Measurements from ENCODE around the gene TMEM218.
"Not testable (repeated sequence)": the region's sequence is repeated elsewhere in the genome, so short reads cannot be mapped to it uniquely, and the experiment has no call there.

The TMEM218 gene

DNA sequence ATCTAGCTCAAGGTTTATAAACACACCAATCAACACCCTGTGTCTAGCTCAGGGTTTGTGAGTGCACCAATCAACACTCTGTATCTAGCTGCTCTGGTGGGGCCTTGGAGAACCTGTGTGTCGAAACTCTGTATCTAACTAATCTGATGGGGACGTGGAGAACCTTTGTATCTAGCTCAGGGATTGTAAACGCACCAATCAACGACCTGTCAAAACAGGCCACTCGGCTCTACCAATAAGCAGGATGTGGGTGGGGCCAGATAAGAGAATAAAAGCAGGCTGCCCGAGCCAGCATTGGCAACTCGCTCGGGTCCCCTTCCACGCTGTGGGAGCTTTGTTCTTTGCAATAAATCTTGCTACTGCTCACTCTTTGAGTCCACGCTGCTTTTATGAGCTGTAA, 21.3 kb downstream of the TMEM218 start:
- DNase-seq (ENCODE audit: low spot score), result not testable (repeated sequence)

DNA sequence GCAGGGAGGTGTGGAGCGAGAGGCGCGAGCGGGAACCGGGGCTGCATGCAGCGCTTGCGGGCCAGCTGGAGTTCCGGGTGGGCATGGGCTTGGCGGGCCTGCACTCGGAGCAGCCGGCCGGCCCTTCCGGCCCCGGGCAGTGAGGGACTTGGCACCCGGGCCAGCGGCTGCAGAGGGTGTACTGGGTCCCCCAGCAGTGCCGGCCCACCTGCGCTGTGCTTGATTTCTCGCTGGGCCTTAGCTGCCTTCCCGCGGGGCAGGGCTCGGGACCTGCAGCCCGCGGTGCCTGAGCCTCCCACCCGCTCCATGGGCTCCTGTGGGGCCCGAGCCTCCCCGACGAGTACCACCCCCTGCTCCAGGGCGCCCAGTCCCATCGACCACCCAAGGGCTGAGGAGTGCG, 21.9 kb downstream of the TMEM218 start:
- DNase-seq (ENCODE audit: low spot score), result not testable (repeated sequence)

DNA sequence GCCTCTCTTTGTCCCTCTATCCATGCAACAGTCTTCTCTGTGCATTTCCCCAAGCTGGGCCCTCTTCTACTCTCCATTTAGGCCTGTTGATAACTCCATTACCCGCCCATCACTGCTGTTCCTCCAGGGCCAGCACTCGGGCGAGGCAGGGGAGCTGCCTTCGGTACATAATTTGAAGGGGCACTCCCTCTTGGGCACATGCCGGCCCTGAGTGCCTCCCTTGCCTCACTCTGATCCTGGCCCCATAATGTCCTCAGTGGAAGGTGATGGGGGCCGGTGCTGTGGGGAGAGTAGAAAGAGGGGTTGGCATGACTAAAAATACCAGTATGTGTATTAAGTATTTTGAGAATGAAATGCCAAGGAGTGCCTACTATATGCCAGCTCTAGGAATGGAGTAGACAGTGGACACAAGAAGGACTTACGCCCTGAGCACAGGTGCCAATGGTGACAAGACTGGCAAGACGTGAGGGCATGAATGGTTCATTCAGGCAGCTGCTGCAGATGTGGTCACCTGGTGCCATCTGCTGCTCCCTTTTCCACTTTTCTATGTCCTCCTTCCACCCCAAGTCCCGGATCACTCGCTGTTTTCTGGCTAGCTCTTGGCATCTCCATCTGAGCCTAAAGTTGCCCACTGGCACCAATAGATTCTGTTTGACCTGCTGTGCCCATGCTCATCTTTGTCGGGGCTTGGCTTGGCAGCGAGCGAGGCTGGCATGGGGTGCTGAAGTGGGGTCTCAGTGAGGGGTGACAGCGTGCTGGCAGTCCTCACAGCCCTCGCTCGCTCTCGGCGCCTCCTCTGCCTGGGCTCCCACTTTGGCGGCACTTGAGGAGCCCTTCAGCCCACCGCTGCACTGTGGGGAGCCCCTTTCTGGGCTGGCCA, 22.6 kb downstream of the TMEM218 start:
- DNase-seq (ENCODE audit: low spot score), result peak; percentile 17

DNA sequence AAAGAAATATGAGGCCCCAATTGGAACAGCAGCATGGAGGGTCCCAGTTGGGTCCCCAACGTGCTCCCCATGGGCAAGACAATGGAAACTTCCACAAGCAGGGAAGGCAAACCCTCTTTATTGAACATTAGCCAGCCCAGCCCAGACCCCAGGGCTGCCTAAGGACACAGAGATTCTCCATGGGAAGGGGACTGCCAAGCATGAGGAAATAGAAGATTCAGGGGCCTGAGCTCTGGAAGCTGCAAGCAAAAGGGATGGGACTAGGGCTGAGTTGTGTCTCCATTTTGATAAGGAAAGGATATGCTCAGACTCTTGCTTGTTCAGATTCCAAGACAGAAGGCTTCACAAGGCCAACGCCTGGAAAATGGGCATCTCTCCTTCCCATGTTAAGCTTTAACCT, 23.3 kb downstream of the TMEM218 start:
- no peak for DNase-seq (ENCODE audit: low spot score)

DNA sequence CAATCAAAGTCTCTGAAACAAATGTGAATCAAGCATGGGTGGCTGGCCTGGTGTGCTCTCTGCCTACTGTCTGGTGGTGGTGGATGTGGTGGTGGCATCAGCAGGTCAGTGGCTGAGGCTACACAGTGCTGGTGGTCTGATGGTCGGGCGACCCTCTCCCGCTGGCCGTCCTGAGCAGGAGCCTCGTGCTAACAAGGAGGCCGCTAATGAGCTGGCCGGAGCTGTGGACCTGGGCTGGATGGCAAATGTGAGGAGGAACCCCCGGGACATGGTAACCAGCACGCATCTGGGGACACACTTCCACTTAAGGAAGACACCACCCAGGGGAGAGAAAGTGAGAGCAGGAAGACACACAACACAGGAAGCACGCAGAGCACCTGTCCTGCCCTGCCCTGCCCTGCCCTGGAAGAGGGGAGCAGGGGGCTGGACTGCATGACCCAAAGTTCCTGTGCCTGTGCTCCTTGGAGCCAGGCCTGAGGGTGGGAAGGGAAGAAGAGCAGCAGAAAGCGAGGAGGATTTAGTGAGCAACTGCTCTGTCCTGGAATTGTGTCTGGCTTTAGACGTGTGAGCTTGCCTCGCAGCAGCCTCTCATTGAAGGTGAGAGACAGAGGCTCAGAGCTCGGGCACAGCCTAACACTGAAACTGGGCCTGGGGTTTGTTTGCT, 24.7 kb downstream of the TMEM218 start:
- peak; percentile 16 for DNase-seq (ENCODE audit: low spot score)

DNA sequence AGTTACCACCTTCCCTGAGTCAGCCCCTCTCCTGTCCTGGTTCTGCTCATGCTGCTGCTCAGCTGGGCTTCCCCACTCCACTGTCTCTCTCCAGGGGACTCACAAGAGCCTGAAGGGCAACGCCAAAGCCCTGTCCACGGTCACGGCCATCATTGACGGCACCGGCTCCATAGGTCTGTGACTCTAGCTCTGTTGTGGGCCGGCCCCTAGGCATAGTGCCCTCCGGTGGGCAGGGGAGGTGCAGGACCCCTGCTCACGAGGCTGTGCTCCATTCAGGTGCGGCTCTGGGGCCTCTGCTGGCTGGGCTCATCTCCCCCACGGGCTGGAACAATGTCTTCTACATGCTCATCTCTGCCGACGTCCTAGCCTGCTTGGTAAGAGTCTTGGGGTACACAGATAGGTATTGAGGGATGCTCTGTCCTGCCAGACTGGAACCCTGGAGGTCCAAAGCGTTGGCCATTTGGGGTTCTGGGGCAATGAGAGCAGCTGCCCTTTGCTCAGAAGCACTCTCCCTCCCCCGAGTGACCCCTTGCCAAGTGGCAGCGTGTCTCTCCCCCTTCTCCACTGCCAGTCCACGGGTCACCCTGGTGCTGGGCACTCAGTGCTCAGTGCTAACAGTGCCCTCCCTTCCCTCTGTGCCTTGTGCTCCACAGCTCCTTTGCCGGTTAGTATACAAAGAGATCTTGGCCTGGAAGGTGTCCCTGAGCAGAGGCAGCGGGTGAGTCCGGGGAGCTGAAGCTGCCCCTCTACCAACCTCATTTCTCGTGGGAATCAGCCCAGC, 25.9 kb downstream of the TMEM218 start:
- peak; percentile 34 for DNase-seq (ENCODE audit: low spot score)

DNA sequence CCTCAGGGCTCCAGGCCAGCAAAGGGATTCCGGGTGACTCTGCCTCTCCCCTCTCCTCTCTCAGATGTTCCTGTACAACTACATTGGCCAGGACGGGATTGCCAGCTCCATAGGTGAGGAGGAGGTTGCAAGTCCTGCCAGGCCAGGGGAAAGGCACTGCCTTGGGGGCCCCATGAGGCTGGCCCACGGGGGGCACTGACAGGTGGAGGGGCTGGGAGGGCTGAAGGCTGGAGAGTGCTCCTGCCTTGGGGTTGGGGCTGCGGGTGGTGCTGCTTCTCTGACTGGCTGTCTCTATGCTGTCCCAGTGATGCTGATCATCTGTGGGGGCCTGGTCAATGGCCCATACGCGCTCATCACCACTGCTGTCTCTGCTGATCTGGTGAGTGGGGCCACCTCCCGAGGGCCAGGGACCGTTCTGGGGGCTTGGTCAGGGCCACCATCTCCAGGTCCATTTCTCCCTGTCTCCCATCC, 26.6 kb downstream of the TMEM218 start:
- DNase-seq (ENCODE audit: low spot score), result peak; percentile 9

DNA sequence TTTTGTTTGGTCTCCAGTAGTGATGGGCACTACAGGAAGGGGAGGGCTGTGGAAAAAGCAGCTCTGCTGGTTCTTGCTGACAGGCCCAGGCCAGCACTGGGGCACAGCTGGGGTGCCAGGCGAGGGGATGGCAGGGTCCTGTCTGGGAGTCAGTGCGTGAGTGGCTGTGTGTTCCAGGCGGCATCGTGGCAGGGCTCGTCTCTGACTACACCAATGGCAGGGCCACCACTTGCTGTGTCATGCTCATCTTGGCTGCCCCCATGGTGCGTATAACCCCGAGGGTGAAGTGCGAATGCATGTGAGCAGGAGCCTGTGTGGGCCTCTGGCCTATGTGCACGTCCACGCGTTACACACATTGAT, 27.4 kb downstream of the TMEM218 start:
- DNase-seq (ENCODE audit: low spot score), result peak; percentile 8

DNA sequence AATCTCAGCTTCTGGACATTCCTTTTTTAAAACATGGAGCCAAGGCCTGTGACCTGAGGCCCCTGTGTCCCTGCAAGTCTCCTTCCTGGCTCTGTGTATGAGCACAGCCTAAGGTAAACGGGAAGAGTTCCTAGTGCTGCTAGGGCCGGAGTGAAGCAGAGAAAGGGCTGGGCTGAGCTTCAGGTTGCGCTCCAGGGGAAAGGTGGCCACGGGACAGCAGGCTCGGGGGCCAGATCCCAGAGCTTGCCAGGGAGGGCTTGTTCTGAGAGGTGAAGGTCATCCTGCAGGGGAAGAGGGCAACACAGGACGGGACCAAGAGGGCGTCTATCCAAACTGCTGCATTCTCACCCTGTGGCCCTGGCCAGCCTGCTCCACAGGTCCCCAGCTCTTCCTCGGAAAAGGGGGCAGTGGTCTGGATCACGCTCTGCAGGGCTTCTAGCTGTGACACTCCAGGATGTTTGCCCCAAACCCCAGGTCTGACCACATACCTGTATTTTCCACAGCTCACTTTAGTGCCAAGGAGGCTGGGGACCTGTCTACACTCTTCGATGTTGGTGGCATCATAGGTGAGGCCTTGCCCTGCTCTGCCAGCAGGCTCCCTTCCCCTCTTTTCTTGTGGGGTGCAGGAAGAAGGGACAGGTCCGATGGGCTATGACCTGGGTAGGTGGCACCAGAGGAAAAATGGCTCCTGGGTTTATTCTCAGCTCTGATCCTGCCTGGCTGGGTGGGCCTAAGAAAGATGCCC, 27.9 kb downstream of the TMEM218 start:
- peak; percentile 15 for DNase-seq (ENCODE audit: low spot score)

DNA sequence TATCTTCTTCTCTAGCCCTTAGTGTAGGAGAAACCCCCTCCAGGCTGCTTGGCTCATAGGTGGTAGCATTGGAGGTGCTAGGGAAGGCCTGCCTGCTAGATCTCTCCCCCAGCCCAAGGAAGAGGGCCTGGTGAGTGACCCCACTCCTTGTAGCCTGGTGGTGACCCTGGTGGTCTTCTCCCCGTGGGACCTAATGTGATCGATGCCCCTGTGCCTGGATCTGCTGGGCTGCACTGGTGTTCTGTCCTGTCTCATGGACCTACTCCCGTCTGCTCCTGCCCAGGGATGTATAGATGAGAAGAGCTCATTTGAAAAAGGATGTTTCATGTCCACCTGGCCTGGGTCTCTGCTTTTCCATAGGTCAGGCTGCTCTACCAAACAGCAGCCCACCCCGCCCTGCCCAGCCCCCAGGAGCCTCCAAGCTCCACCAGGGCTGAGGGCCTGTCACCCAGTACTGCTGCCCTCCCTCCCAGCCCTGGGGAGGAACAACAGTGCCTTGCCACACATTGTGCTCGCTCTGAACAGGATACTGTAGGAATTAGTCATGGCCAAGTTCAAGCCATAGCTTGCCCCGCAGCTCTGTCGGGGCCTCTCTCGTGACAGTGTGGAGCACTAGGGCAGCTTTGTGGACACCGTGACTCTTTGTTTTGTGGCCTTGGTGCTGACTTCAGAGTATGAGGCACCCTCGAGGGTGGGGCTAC, 28.7 kb downstream of the TMEM218 start:
- DNase-seq (ENCODE audit: low spot score), result peak; percentile 15

DNA sequence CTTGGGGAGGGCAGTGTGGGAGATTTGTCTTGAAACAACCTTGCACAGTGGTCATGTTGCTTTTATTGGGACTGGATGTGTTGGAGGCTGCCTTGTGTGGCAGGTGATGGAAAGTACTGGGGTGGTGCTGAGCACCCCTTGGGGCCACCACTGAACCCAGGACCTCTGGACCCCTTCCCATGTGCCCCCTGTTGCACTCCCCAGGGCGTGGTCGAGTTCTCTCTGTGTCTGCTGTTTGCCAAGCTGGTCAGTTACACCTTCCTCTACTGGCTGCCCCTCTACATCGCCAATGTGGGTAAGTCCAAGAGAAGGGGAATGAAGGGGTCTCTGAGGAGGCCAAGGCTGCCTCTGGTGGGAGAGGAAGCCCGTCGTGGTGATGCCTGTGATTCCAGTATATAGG, 29.4 kb downstream of the TMEM218 start:
- no peak for DNase-seq (ENCODE audit: low spot score)

DNA sequence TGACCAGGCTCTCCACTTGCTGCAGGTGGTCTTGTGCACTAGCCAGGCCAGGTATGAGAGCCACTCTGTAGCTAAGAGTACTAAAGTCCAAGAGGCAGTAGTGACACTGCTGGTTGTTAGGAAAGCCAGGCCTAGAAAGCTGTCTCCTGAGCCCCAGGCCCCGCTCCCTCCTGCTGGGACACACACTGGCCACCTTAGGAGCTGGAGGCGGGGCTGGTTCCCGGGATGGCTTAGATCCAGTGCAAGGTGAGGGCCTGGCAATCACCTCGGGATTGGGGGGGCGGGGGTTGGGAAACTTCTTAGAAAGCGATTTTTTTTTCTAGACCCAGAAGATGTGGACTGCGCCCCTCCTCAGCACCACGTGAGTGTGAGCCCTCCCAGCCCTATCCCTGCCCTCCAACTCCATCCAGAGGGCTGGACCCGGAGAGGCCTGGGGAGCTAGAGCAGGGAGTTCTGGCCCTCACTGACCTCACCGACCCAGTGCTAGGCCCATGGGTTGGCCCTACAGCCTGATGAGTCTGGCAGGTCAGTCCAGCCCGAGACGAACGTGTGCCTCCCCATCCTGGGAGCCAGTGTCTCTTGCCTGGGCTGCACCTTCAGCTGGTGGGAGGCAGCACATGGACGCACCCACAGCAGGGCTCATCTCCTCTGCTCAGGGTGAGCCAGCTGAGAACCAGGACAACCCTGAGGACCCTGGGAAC, 30.2 kb downstream of the TMEM218 start:
- peak; percentile 10 for DNase-seq (ENCODE audit: low spot score)

DNA sequence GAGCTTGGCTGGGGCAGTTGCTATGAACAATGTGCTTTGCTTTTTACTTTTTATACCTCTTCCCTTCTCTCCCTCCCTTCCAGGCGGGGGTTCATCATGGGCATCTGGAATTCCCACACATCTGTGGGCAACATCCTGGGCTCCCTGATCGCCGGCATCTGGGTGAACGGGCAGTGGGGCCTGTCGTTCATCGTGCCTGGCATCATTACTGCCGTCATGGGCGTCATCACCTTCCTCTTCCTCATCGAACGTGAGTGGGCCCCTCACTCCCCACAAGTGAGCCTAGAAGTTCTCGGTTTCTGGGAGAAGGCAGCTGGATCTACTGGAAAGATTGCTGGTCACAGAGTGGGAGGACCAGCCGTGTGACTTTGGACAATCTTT, 30.9 kb downstream of the TMEM218 start:
- peak; percentile 8 for DNase-seq (ENCODE audit: low spot score)

DNA sequence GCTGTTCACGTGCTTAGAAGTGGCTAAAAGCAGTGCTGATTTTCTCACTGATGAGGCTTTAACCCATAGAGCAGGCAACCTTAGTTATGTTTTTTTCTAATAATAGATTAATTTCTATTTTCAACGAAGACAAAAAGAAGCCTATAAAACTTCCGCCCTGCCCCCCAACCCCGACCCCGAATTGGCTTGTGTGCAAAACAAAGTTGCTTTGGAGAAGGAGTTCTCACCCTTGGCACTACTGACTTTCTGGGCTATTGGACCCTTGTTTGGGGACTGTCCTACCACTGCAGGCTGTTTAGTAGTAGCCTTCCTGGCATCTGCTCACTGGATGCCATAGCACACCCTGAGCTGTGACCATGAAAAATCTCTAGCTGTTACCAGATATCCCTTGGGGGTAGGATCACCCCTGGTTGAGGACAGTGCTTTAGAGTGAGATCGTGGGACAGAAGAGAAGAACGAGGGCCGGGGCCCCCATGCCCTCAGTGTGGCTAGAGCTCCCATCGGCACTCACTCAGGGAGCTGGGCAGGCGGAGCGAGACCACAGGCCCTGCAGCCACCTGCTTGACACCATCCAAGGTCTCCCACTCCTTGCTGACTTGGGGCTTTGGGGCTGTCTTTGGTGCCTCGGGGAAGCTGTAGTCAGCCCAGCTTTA, 31.4 kb downstream of the TMEM218 start:
- peak; percentile 17 for DNase-seq (ENCODE audit: low spot score)

DNA sequence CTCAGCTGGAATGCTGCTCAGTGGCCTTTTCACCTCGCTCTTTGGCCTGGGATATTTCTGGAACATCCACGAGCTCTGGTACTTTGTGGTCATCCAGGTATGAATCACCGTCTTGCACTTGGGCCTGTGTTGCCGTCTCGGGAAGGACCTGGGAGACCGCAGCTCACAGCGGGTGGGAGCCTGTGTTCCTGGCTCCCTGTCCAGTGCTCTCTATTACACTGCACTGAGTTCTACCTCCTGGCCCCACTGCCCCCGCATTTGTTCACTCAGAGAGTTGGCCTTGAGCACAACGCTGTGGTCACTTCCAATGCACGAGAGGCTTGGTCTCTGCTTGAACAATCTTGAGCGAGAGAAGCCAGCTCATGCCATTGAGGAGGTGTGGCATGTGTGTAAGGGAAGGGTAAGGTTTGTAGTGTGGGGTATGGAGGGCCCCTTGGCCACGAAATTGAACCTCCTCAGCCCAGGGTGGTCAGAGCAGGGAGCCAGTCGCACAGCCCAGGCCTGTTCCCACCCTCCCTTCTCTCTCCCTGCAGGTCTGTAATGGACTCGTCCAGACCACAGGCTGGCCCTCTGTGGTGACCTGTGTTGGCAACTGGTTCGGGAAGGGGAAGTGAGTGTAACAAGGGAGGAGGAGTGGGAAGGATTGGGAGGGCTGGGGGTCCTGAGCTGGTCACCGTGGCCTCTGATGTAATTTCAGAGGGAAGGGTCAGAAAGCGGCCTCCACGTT, 32.1 kb downstream of the TMEM218 start:
- DNase-seq (ENCODE audit: low spot score), result no peak

DNA sequence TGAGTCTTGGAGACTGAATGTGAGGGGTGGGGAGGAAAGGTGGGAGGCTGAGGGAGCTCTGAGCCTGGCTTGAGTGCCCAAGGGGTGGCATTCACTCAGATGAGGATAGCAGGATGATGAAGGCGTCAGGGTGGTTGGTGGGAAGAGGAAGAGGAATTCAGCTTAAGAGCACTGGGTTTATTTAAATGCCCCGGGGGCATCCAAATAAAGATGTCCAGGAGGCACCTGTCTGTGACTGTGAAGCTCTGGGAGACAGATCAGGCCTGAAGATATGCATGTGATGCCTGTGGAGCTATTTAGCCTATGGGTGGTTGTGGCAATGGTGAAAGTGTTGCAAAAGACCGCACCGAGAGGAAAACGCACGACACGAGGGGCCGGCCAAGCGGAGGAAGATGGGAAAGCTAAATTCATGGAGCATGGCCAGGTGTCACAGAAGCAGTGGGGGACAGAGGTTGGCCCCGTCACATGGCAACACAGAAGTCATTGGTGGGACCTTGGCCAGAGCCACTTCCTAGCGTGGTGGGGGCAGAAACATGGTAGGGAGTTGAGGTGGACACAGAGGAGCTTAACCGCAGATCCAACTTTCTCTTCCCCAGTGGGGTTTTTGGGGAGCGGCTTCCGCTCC, 32.8 kb downstream of the TMEM218 start:
- DNase-seq (ENCODE audit: low spot score), result no peak

DNA sequence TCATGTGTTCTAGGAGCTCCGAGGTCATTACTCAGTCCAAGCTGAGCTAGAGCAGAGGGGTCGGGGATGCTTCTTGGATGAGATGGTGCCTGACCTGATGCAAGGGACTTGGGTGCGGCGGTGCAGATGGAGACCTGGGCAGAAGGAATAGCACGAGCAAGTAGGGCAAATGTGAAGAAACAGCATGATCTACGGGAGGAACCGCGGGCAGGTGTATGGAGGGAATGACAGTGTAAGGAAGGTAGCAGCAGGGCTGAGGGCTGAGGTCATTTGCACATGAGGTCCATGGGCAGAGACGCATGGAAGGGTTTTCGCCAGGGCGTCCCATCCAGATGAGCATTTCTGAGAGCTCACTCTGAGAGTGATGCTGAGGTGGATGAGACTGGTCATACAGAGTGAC, 33.4 kb downstream of the TMEM218 start:
- DNase-seq (ENCODE audit: low spot score), result no peak

DNA sequence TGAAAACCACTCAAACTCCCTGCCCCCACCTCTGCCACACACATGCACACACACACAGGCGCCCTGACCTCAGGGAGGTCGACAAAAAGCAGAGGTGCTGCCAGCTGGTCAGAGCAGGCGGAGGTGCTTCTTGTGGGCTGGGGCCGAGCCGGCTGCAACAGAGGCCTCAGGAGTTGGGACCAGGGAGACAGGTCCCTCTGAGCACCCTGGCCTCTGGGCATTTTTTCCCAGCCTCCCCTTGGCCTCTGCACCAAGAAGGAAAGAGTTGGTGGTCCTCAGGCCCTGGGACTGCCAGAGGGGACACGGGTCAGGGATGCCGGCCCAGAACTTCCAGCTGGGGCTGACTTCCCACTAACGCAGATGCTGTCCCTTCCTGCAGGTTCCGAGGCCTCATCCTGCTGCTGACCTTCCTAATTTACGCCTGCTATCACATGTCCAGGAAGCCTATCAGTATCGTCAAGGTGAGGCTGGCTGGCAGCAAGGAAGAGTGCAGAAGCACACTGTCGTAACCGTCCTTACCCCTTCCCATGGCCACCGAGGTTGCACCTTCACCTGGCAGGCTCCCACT, 35.0 kb downstream of the TMEM218 start:
- DNase-seq (ENCODE audit: low spot score), result no peak

DNA sequence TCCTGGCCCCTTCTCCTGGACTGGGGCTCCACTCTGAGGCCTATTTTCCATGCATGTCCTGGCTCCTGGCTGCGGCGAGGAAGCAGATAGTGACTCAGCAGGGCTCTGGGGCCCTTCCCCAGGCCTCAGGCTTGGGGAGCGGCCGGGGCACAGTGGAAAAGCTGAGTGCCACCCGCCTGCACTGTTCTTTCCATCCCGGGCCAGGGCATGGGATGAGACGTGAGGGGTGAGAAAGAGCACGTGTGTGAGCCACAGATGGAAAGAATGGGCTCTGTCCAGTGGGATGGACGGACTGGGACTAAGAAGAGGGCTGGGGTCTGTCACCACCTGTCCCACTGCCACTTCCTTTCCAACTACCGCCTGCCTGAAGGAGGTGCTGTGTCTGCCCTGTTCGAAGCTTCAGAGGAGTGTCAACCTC, 35.5 kb downstream of the TMEM218 start:
- peak; percentile 22 for DNase-seq (ENCODE audit: low spot score)

Data from D341Med (cell line).